ENCODE data around the gene SLC6A8.
"Not testable (repeated sequence)": the region's sequence is repeated elsewhere in the genome, so short reads cannot be mapped to it uniquely, and the experiment has no call there.

SLC6A8 gene

GRCh38 chrX:153694687-153695270 lies 7.1 kb downstream of the SLC6A8 start:
- no peak for DNase-seq (ENCODE audit: low read depth, low spot score)
- in situ Hi-C loops (cut with HindIII; ENCODE audit: low sequenced_read_pairs), result no loop called here

DNA sequence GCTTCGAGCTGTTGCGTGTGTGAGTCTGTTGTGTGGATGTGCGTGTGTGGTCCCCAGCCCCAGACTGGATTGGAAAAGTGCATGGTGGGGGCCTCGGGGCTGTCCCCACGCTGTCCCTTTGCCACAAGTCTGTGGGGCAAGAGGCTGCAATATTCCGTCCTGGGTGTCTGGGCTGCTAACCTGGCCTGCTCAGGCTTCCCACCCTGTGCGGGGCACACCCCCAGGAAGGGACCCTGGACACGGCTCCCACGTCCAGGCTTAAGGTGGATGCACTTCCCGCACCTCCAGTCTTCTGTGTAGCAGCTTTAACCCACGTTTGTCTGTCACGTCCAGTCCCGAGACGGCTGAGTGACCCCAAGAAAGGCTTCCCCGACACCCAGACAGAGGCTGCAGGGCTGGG lies 8.4 kb downstream of the SLC6A8 start:
- no peak overlapping the region for H3K4me3 ChIP-seq (ENCODE audit: low read depth, low read length)
- no peak for TF ChIP-seq CTCF (IDR thresholded peaks at IDR 0.05; ENCODE audit: low read depth, low read length)
- no peak for DNase-seq (ENCODE audit: low read depth, low spot score)
- in situ Hi-C loops (cut with HindIII; ENCODE audit: low sequenced_read_pairs), result no loop called here

More at GRCh38 chrX:153694687-153695270, 7.1 kb downstream of the SLC6A8 start:
- TF ChIP-seq CTCF (IDR thresholded peaks at IDR 0.05; ENCODE audit: low read depth, low read length), result no peak
- no peak overlapping the region for H3K4me3 ChIP-seq (ENCODE audit: low read depth, low read length)

DNA sequence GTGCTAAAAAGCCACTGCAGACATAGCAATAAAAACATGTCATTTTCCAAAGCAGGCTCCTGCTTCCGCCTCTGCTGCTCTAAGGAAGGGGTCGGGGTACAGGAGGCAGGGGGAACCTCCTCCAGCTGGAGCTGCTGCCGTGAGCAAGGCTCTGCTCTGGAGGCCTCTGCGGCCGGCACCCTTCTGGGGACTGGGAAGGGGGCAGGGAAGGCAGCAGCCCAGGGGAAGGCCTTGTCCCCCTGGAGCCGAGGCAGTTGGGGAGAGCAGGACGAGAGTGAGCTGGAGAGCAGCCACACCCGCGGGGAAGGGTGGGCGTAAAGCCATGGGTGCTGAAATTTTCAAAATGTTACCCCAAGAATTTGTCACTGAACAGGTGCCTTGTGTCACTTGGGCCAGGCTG lies 8.8 kb downstream of the SLC6A8 start:
- DNase-seq (ENCODE audit: low read depth, low spot score); in situ Hi-C loops (cut with HindIII; ENCODE audit: low sequenced_read_pairs); H3K4me3 ChIP-seq (ENCODE audit: low read depth, low read length): not testable (repeated sequence)

- in situ Hi-C loops (cut with HindIII; ENCODE audit: low sequenced_read_pairs); H3K4me3 ChIP-seq (ENCODE audit: low read depth, low read length); DNase-seq (ENCODE audit: low read depth, low spot score): not testable (repeated sequence)
Measured at GRCh38 chrX:153696986-153697722, 9.4 kb downstream of the SLC6A8 start.

GRCh38 chrX:153697924-153698865 lies 10.5 kb downstream of the SLC6A8 start:
- in situ Hi-C loops (cut with HindIII; ENCODE audit: low sequenced_read_pairs), result no loop called here
- no peak for DNase-seq (ENCODE audit: low read depth, low spot score)
- no peak for TF ChIP-seq CTCF (IDR thresholded peaks at IDR 0.05; ENCODE audit: low read depth, low read length)
- no peak overlapping the region for H3K4me3 ChIP-seq (ENCODE audit: low read depth, low read length)

- H3K4me3 ChIP-seq (ENCODE audit: low read depth, low read length); in situ Hi-C loops (cut with HindIII; ENCODE audit: low sequenced_read_pairs); DNase-seq (ENCODE audit: low read depth, low spot score): not testable (repeated sequence)
Measured at GRCh38 chrX:153699210-153699783, 11.6 kb downstream of the SLC6A8 start.

DNA sequence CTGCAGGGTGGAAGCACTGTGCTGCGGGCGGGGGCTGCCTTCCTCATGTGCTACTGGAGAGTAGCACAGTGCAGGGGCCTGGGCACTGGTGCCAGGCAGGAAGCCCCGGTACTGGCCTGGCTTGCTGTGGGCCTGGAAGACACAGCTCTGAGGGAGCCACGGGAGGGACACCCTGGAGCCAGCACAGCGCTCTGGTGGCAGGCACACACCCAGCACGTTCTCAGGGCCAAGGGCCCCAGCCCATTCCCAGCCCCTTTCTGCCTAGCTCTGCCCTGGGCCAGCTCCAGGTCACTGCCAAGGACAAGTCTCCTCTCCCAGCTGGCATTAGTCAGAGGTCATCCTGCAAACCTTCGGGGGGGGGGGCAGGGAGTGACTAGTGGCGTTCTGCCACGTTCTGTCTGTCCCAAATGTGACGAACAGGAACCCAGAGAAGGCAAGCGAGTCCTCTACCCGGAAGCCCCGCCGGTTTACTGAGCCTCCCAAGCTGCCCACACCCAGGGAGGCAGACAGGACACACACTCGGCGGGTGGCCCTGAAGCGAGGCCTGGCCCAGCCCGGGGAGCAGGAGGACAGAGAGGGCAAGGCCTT lies 12.2 kb downstream of the SLC6A8 start:
- H3K4me3 ChIP-seq (ENCODE audit: low read depth, low read length); in situ Hi-C loops (cut with HindIII; ENCODE audit: low sequenced_read_pairs); DNase-seq (ENCODE audit: low read depth, low spot score): not testable (repeated sequence)

DNA sequence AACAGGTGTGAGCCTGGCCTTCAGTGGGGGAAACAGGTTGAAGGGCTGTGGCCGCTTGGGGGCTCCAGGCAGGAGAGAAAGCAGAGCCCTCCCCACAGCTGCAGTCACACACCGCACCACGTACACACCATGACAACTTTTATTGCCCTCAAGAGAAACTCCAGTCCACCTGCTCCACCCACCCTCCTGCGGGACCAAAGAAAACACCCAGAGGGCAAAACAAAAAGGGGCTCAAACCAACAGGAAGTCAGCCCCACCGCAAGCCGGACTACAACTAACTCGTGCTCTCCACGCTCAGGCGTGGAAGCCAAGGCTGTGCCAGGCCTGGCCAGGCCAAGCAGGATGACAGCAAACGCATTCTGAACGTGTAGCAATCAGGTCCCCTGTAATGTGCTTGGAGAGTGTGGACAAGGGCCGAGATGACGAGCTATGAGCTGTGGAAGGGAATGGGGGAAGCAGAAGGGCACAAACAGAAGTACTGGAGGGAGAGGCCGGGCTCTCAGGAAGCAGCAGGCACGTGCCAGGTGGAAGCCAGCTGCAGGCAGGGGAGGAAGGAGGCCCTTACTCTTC lies 12.7 kb downstream of the SLC6A8 start:
- H3K4me3 ChIP-seq (ENCODE audit: low read depth, low read length), result no peak overlapping the region
- DNase-seq (ENCODE audit: low read depth, low spot score), result no peak
- TF ChIP-seq CTCF (IDR thresholded peaks at IDR 0.05; ENCODE audit: low read depth, low read length), result no peak
- in situ Hi-C loops (cut with HindIII; ENCODE audit: low sequenced_read_pairs), result no loop called here
